Hepatocyte (in vitro differentiated cells): ENCODE data around the gene NPB. TPM values are rescaled to one million over a fixed set of nuclear protein-coding genes. Genes with fewer than 3 reads are reported as not detected.

ENCODE experiments used
- DNase-seq: peaks from one replicate; pipeline ENCODE4 v3.0.0-alpha.2; 2016; ENCODE audit warnings: low spot score
- H2AFZ ChIP-seq: fragments of 200-600 bp; sonication (generic); 2 replicates; pipeline ENCODE4 v1.6.0; 2016; ENCODE audit warnings: antibody characterized with exemption, mild to moderate bottlenecking
- H3K27ac ChIP-seq: fragments of 200-600 bp; sonication (generic); 2 replicates; pipeline ENCODE4 v1.5.1; 2016; ENCODE audit warnings: mild to moderate bottlenecking
- H3K27me3 ChIP-seq: fragments of 200-600 bp; sonication (generic); 2 replicates; pipeline ENCODE4 v1.6.1; 2016
- H3K36me3 ChIP-seq: fragments of 200-600 bp; sonication (generic); replicated peaks from 2 replicates; pipeline ENCODE4 v1.5.1; 2016; ENCODE audit warnings: low read depth; ENCODE audit not compliant: insufficient read depth
- H3K4me1 ChIP-seq: fragments of 200-600 bp; sonication (generic); 2 replicates; pipeline ENCODE4 v1.5.1; 2016; ENCODE audit warnings: mild to moderate bottlenecking, moderate library complexity; ENCODE audit not compliant: insufficient read depth
- H3K4me2 ChIP-seq: fragments of 200-600 bp; sonication (generic); 2 replicates; pipeline ENCODE4 v1.6.0; 2016
- H3K4me3 ChIP-seq: fragments of 200-600 bp; sonication (generic); 2 replicates; pipeline ENCODE4 v1.5.1; 2016; ENCODE audit warnings: mild to moderate bottlenecking
- H3K79me2 ChIP-seq: fragments of 200-600 bp; sonication (generic); 2 replicates; pipeline ENCODE4 v1.6.0; 2017; ENCODE audit warnings: mild to moderate bottlenecking
- H3K9me2 ChIP-seq: fragments of 200-600 bp; sonication (generic); replicated peaks from 2 replicates; pipeline ENCODE4 v1.6.0; 2017; ENCODE audit warnings: mild to moderate bottlenecking; ENCODE audit not compliant: insufficient read depth
- H3K9me3 ChIP-seq: fragments of 200-600 bp; sonication (generic); 2 replicates; pipeline ENCODE4 v1.5.1; 2016; ENCODE audit warnings: low read depth, mild to moderate bottlenecking
- H4K20me1 ChIP-seq: fragments of 200-600 bp; sonication (generic); 2 replicates; pipeline ENCODE4 v1.6.0; 2016; ENCODE audit warnings: mild to moderate bottlenecking; ENCODE audit not compliant: insufficient read depth, poor library complexity, severe bottlenecking
- CTCF ChIP-seq: fragments of 200-600 bp; sonication (generic); IDR thresholded peaks from 2 replicates; pipeline ENCODE4 v1.5.1; 2016; ENCODE audit warnings: antibody characterized with exemption, mild to moderate bottlenecking; ENCODE audit not compliant: poor library complexity
- EZH2 ChIP-seq: fragments of 200-600 bp; sonication (generic); IDR thresholded peaks from 2 replicates; pipeline ENCODE4 v1.6.1; 2016; ENCODE audit warnings: antibody characterized with exemption, mild to moderate bottlenecking, borderline replicate concordance
- EZH2phosphoT487 ChIP-seq: fragments of 200-600 bp; sonication (generic); IDR thresholded peaks from one replicate; pipeline ENCODE4 v1.6.1; 2018; ENCODE audit warnings: antibody characterized with exemption, mild to moderate bottlenecking, low read depth, moderate library complexity; ENCODE audit not compliant: unreplicated experiment, severe bottlenecking
- WGBS: methylation state at CpG from one replicate; pipeline ENCODE4 v1.1.6; 2016; ENCODE audit warnings: low lambda C conversion rate; ENCODE audit errors: missing lambda C conversion rate; 5-methylcytosine and 5-hydroxymethylcytosine counted together
- polyA plus RNA-seq: library from polyadenylated mRNA; unstranded; fragments of >200 nt; fragmentation: Nextera tagmentation; extraction: Ambion mirVana; gene quantifications from 2 replicates; pipeline ENCODE4 v1.2.1, GENCODE V29; 2016
- total RNA-seq: library from RNA; depleted of rRNA; stranded (reverse); fragments of >200 nt; gene quantifications from 2 replicates; pipeline ENCODE4 v1.2.3, GENCODE V29; 2014

NPB gene
- total and polyA plus RNA-seq, 2 experiments from 2014 or later, result 0.47 to 2.2 TPM

- Histone ChIP-seq H3K4me2 (no peak overlapping the region), H3K36me3 (no peaks in the 10 kb centered on the region), H3K27ac (no peak overlapping the region), H3K9me2 (no peaks in the 10 kb centered on the region), H3K9me3 (no peaks in the 10 kb centered on the region), H4K20me1 (peaks cover 7% of the 10 kb centered on the region), H2AFZ (no peak overlapping the region), H3K27me3 (no peaks in the 10 kb centered on the region), H3K79me2 (peaks cover 18% of the 10 kb centered on the region), H3K4me3 (no peak overlapping the region), H3K4me1 (peaks cover 22% of the 10 kb centered on the region)
- no peak for DNase-seq
- 92% methylated on average over 10 of the region's 10 CpGs for WGBS
- TF ChIP-seq EZH2phosphoT487 (no peak), CTCF (no peak), EZH2 (no peak)
These were observed 4.0 kb downstream of the NPB start for GRCh38 chr17:81905993-81906392.

- Histone ChIP-seq H3K4me2 (no peak overlapping the region), H3K4me1 (peaks cover 20% of the 10 kb centered on the region), H3K9me3 (no peaks in the 10 kb centered on the region), H3K27ac (no peak overlapping the region), H3K4me3 (no peak overlapping the region), H4K20me1 (peaks cover 6% of the 10 kb centered on the region), H2AFZ (no peak overlapping the region), H3K27me3 (no peaks in the 10 kb centered on the region), H3K36me3 (no peaks in the 10 kb centered on the region), H3K79me2 (peaks cover 18% of the 10 kb centered on the region), H3K9me2 (no peaks in the 10 kb centered on the region)
- no peak for TF ChIP-seq EZH2
- TF ChIP-seq CTCF, result no peak
- no peak for TF ChIP-seq EZH2phosphoT487
- 97% methylated on average over 15 of the region's 15 CpGs for WGBS
- no peak for DNase-seq
These were observed 4.6 kb downstream of the NPB start for GRCh38 chr17:81906476-81907218.

DNA sequence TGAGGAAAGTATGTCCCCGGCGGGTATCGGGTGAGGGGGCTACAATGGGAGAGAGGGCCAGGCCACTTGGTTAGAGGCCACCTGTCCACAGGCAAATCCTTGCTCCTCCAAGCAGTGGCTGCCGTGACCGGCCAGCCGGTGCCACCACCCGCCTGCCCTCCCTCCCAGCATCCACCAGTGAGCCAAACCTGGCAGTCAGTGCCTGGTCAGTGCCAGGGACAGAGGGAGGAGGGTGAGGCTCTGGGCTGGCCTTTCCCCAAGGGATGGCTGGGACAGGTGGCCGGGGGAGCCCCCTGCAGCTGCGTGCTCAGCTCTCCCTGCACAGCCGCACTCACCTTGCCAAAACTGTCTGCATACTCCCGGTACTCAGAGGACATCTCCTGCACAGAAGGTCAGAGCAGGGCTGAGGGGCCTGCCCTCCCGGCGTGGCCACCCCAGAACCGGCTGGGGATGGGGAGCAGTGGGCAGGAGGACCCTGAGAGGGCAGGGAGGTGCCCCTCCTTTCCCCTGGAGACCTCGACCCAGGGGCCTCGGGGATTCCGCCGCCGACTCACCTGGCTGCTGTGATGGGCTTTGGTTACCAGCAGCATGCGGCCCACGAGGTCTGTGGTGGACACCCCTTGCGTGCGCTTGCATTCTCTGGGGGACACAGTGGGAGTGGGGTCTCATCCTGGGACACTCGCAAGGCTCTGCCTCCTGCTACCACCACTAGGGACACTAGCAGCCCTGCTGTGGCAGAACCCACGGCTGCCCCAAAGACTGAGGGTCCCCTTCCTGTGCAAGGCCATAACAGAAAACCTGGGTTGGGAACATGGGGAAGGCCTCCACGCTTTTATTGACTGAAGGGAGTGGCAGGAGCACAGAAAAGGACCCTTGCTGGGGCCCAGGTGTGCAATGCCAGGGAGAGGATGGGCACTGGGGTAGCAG is 5.4 kb downstream of the NPB start:
- no peak overlapping the region for H3K27ac ChIP-seq
- H4K20me1 ChIP-seq, result peaks cover 4% of the 10 kb centered on the region
- H2AFZ ChIP-seq, result no peak overlapping the region
- no peak overlapping the region for H3K4me3 ChIP-seq
- H3K27me3 ChIP-seq, result no peaks in the 10 kb centered on the region
- TF ChIP-seq EZH2phosphoT487 (no peak), CTCF (no peak), EZH2 (no peak)
- H3K36me3 ChIP-seq, result no peaks in the 10 kb centered on the region
- H3K4me2 ChIP-seq, result no peak overlapping the region
- H3K79me2 ChIP-seq, result peaks cover 18% of the 10 kb centered on the region
- WGBS, result 94% methylated on average over 26 of the region's 26 CpGs
- DNase-seq, result no peak
- peaks cover 16% of the 10 kb centered on the region for H3K4me1 ChIP-seq
- no peaks in the 10 kb centered on the region for H3K9me3 ChIP-seq
- no peaks in the 10 kb centered on the region for H3K9me2 ChIP-seq
